ENCODE measurements around the gene NFKBIZ.
"Not testable (repeated sequence)": the region's sequence is repeated elsewhere in the genome, so short reads cannot be mapped to it uniquely, and the experiment has no call there.

NFKBIZ gene

GRCh38 chr3:101849714-101850245 is 466 bp downstream of the NFKBIZ start:
- in situ Hi-C loops (cut with MboI; ENCODE audit: low sequenced_read_pairs) = no loop called here

GRCh38 chr3:101850246-101851051 is 1.1 kb downstream of the NFKBIZ start:
- in situ Hi-C loops (cut with MboI; ENCODE audit: low sequenced_read_pairs) = no loop called here

GRCh38 chr3:101851072-101851770 is 1.9 kb downstream of the NFKBIZ start:
- in situ Hi-C loops (cut with MboI; ENCODE audit: low sequenced_read_pairs) = no loop called here

- in situ Hi-C loops (cut with MboI; ENCODE audit: low sequenced_read_pairs) = no loop called here
Measured at GRCh38 chr3:101851850-101852714, 2.8 kb downstream of the NFKBIZ start.

GRCh38 chr3:101852983-101853840 is 3.9 kb downstream of the NFKBIZ start:
- in situ Hi-C loops (cut with MboI; ENCODE audit: low sequenced_read_pairs) = no loop called here

- in situ Hi-C loops (cut with MboI; ENCODE audit: low sequenced_read_pairs) = no loop called here
Measured at GRCh38 chr3:101853982-101854381, 4.7 kb downstream of the NFKBIZ start.

GRCh38 chr3:101854608-101855304 is 5.4 kb downstream of the NFKBIZ start:
- in situ Hi-C loops (cut with MboI; ENCODE audit: low sequenced_read_pairs) = no loop called here

- in situ Hi-C loops (cut with MboI; ENCODE audit: low sequenced_read_pairs) = no loop called here
Measured at GRCh38 chr3:101857301-101857741, 8.0 kb downstream of the NFKBIZ start.

- in situ Hi-C loops (cut with MboI; ENCODE audit: low sequenced_read_pairs) = no loop called here
Measured at GRCh38 chr3:101858464-101859030, 9.2 kb downstream of the NFKBIZ start.

- in situ Hi-C loops (cut with MboI; ENCODE audit: low sequenced_read_pairs) = no loop called here
Measured at GRCh38 chr3:101859882-101860448, 10.7 kb downstream of the NFKBIZ start.

- in situ Hi-C loops (cut with MboI; ENCODE audit: low sequenced_read_pairs) = no loop called here
Measured at GRCh38 chr3:101861212-101861788, 12.0 kb downstream of the NFKBIZ start.

GRCh38 chr3:101861789-101862415 is 12.6 kb downstream of the NFKBIZ start:
- in situ Hi-C loops (cut with MboI; ENCODE audit: low sequenced_read_pairs) = no loop called here

GRCh38 chr3:101862416-101863165 is 13.3 kb downstream of the NFKBIZ start:
- in situ Hi-C loops (cut with MboI; ENCODE audit: low sequenced_read_pairs) = no loop called here

GRCh38 chr3:101864926-101865325 is 15.6 kb downstream of the NFKBIZ start:
- in situ Hi-C loops (cut with MboI; ENCODE audit: low sequenced_read_pairs) = not testable (repeated sequence)

- in situ Hi-C loops (cut with MboI; ENCODE audit: low sequenced_read_pairs) = no loop called here
Measured at GRCh38 chr3:101865751-101866509, 16.6 kb downstream of the NFKBIZ start.

GRCh38 chr3:101867511-101867910 is 18.2 kb downstream of the NFKBIZ start:
- in situ Hi-C loops (cut with MboI; ENCODE audit: low sequenced_read_pairs) = no loop called here

GRCh38 chr3:101867996-101868395 is 18.7 kb downstream of the NFKBIZ start:
- in situ Hi-C loops (cut with MboI; ENCODE audit: low sequenced_read_pairs) = no loop called here
